ENCODE results near the gene TRIM65. TPM values are rescaled to one million over a fixed set of nuclear protein-coding genes. Genes with fewer than 3 reads are reported as not detected.
A peak's percentile ranks its signal among the peaks of the same experiment; 100 is the strongest.

Gene TRIM65
- total and polyA plus RNA-seq, 2 of the 13 experiments (the other 11 are each of a cell fraction or from before 2014, with no cell fraction given) = 10.3 to 22.4 TPM

DNA sequence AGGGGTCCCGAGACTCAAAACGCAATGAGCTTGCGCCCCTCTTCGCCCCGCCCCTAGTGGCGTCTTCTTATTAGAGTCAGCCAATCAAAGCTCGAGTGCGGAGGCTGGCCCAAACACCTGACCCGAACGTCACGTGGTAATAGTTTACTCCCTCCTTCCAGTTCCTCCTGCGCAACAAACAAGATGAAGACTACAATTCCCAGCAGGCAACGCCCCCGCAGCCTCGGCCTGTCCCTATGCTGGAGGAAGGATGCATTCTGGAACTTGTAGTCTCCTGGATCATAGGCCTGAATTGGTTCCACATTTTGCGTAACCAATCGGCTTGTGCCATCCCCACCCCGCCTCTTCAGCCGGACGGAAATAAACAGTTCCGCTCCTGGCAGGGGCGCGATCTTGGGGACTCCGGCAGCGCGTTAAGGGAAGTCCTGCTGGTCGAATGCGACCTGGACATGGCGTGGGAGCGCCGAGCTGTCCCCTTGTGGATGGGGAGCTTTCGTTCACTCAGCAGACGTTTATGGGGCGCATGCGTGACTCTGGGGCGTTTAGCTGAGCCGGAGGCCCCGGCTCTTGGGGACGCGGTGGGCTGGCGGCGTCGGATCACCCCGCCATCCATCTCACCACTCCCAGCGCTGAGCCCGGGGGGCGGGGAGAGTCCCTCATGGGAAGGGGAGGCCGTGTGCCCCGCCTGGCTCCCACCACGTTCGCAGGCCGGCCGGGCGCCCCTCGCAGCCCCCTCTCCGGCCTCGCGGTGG is 41.3 kb downstream of the TRIM65 start, which contains the start of gene WBP2 (continued):
- TF ChIP-seq, protein P1, sequence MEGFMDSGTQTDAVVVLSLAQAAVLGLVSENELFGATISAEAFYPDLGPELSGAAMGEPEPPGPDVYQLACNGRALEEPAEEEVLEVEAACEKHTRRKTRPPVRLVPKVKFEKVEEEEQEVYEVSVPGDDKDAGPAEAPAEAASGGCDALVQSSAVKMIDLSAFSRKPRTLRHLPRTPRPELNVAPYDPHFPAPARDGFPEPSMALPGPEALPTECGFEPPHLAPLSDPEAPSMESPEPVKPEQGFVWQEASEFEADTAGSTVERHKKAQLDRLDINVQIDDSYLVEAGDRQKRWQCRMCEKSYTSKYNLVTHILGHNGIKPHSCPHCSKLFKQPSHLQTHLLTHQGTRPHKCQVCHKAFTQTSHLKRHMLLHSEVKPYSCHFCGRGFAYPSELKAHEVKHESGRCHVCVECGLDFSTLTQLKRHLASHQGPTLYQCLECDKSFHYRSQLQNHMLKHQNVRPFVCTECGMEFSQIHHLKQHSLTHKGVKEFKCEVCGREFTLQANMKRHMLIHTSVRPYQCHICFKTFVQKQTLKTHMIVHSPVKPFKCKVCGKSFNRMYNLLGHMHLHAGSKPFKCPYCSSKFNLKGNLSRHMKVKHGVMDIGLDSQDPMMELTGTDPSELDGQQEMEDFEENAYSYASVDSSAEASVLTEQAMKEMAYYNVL (CRISPR knock-in tag; IDR thresholded peaks at IDR 0.05; ENCODE audit: borderline replicate concordance) = peak; percentile 90; the same call in 1 of the 2 replicates
- TF ChIP-seq, protein P2, sequence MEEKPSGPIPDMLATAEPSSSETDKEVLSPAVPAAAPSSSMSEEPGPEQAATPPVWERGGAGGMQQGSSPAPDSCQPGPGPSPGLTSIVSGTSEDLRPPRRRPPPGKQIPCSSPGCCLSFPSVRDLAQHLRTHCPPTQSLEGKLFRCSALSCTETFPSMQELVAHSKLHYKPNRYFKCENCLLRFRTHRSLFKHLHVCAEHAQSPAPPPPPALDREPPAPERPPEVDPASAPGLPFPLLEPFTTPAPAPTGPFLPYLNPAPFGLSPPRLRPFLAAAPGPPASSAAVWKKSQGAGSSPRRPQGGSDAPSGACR (CRISPR knock-in tag; IDR thresholded peaks at IDR 0.05) = peak; percentile 99
- TF ChIP-seq, protein P3, sequence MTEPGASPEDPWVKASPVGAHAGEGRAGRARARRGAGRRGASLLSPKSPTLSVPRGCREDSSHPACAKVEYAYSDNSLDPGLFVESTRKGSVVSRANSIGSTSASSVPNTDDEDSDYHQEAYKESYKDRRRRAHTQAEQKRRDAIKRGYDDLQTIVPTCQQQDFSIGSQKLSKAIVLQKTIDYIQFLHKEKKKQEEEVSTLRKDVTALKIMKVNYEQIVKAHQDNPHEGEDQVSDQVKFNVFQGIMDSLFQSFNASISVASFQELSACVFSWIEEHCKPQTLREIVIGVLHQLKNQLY (CRISPR knock-in tag; IDR thresholded peaks at IDR 0.05) = peak; percentile 43; the same call in 1 of the 2 replicates
- TF ChIP-seq NFYC (CRISPR knock-in tag; IDR thresholded peaks at IDR 0.05) (peak; percentile 92), ARHGAP35 (CRISPR knock-in tag; IDR thresholded peaks at IDR 0.05; ENCODE audit: borderline replicate concordance) (peak; percentile 84; the same call in 1 of the 2 replicates), IRF1 (CRISPR knock-in tag; IDR thresholded peaks at IDR 0.05; ENCODE audit: low read depth) (0 out of 2 replicates have a peak, but pooled peaks have one; percentile 45), NRL (CRISPR knock-in tag; IDR thresholded peaks at IDR 0.05; ENCODE audit: borderline replicate concordance) (peak; percentile 96; the same call in 1 of the 2 replicates), HMG20A (CRISPR knock-in tag; IDR thresholded peaks at IDR 0.05; ENCODE audit: borderline replicate concordance) (peak; percentile 26; the same call in 1 of the 2 replicates), MTF1 (CRISPR knock-in tag; IDR thresholded peaks at IDR 0.05) (no peak), HNRNPLL (IDR thresholded peaks at IDR 0.05; ENCODE audit: low read depth, low read length, poor library complexity, severe bottlenecking) (peak; percentile 100)
- TF ChIP-seq, protein P4, sequence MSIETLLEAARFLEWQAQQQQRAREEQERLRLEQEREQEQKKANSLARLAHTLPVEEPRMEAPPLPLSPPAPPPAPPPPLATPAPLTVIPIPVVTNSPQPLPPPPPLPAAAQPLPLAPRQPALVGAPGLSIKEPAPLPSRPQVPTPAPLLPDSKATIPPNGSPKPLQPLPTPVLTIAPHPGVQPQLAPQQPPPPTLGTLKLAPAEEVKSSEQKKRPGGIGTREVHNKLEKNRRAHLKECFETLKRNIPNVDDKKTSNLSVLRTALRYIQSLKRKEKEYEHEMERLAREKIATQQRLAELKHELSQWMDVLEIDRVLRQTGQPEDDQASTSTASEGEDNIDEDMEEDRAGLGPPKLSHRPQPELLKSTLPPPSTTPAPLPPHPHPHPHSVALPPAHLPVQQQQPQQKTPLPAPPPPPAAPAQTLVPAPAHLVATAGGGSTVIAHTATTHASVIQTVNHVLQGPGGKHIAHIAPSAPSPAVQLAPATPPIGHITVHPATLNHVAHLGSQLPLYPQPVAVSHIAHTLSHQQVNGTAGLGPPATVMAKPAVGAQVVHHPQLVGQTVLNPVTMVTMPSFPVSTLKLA (IDR thresholded peaks at IDR 0.05) = peak; percentile 84
- TF ChIP-seq, protein P5, sequence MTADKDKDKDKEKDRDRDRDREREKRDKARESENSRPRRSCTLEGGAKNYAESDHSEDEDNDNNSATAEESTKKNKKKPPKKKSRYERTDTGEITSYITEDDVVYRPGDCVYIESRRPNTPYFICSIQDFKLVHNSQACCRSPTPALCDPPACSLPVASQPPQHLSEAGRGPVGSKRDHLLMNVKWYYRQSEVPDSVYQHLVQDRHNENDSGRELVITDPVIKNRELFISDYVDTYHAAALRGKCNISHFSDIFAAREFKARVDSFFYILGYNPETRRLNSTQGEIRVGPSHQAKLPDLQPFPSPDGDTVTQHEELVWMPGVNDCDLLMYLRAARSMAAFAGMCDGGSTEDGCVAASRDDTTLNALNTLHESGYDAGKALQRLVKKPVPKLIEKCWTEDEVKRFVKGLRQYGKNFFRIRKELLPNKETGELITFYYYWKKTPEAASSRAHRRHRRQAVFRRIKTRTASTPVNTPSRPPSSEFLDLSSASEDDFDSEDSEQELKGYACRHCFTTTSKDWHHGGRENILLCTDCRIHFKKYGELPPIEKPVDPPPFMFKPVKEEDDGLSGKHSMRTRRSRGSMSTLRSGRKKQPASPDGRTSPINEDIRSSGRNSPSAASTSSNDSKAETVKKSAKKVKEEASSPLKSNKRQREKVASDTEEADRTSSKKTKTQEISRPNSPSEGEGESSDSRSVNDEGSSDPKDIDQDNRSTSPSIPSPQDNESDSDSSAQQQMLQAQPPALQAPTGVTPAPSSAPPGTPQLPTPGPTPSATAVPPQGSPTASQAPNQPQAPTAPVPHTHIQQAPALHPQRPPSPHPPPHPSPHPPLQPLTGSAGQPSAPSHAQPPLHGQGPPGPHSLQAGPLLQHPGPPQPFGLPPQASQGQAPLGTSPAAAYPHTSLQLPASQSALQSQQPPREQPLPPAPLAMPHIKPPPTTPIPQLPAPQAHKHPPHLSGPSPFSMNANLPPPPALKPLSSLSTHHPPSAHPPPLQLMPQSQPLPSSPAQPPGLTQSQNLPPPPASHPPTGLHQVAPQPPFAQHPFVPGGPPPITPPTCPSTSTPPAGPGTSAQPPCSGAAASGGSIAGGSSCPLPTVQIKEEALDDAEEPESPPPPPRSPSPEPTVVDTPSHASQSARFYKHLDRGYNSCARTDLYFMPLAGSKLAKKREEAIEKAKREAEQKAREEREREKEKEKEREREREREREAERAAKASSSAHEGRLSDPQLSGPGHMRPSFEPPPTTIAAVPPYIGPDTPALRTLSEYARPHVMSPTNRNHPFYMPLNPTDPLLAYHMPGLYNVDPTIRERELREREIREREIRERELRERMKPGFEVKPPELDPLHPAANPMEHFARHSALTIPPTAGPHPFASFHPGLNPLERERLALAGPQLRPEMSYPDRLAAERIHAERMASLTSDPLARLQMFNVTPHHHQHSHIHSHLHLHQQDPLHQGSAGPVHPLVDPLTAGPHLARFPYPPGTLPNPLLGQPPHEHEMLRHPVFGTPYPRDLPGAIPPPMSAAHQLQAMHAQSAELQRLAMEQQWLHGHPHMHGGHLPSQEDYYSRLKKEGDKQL (CRISPR knock-in tag; IDR thresholded peaks at IDR 0.05; ENCODE audit: low read depth) = no peak
- TF ChIP-seq, protein P6, sequence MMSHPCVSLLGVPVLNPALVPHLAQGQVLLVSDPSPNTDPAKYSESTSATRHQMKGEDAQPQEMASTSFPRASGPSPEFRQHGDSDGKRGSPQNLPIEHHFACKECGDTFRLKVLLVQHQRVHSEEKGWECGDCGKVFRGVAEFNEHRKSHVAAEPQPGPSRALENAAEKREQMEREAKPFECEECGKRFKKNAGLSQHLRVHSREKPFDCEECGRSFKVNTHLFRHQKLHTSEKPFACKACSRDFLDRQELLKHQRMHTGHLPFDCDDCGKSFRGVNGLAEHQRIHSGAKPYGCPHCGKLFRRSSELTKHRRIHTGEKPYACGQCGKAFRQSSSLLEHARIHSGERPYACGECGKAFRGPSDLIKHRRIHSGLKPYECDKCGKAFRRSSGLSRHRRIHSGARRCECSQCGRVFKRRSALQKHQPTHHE (CRISPR knock-in tag; IDR thresholded peaks at IDR 0.05; ENCODE audit: borderline replicate concordance) = 0 out of 2 replicates have a peak, but pooled peaks have one; percentile 88

Measured in HepG2 (cell line).